ENCODE data around the gene TAX1BP1.
"Not testable (repeated sequence)": the region's sequence is repeated elsewhere in the genome, so short reads cannot be mapped to it uniquely, and the experiment has no call there.

Gene TAX1BP1

GRCh38 chr7:27842851-27843250 is 102.9 kb downstream of the TAX1BP1 start:
- H3K9me3 ChIP-seq (ENCODE audit: control insufficient read depth, insufficient read depth, low read length): no peaks in the 10 kb centered on the region
- H3K36me3 ChIP-seq (ENCODE audit: control insufficient read depth, insufficient read depth, low read length): peaks cover 10% of the 10 kb centered on the region; the same call in 1 of the 2 replicates
- peaks cover 18% of the 10 kb centered on the region for H3K4me1 ChIP-seq (ENCODE audit: control insufficient read depth, insufficient read depth, low read length)
- no peaks in the 10 kb centered on the region for H3K27me3 ChIP-seq (ENCODE audit: control insufficient read depth, insufficient read depth, low read length)
- no peak overlapping the region for H3K9ac ChIP-seq (ENCODE audit: low read depth, low read length)
- H3K27ac ChIP-seq (ENCODE audit: low read depth, low read length): no peak overlapping the region
- no peak overlapping the region for H3K4me3 ChIP-seq (ENCODE audit: low read depth, low read length)

- no peak overlapping the region for H3K4me3 ChIP-seq (ENCODE audit: low read depth, low read length)
- peaks cover 10% of the 10 kb centered on the region; the same call in 1 of the 2 replicates for H3K36me3 ChIP-seq (ENCODE audit: control insufficient read depth, insufficient read depth, low read length)
- H3K27me3 ChIP-seq (ENCODE audit: control insufficient read depth, insufficient read depth, low read length): no peaks in the 10 kb centered on the region
- no peak overlapping the region for H3K27ac ChIP-seq (ENCODE audit: low read depth, low read length)
- H3K9me3 ChIP-seq (ENCODE audit: control insufficient read depth, insufficient read depth, low read length): no peaks in the 10 kb centered on the region
- no peak overlapping the region for H3K9ac ChIP-seq (ENCODE audit: low read depth, low read length)
- H3K4me1 ChIP-seq (ENCODE audit: control insufficient read depth, insufficient read depth, low read length): peaks cover 18% of the 10 kb centered on the region
Observed at GRCh38 chr7:27843584-27844305, 103.8 kb downstream of the TAX1BP1 start.

GRCh38 chr7:27846388-27846787 is 106.4 kb downstream of the TAX1BP1 start:
- Histone ChIP-seq H3K27me3 (ENCODE audit: control insufficient read depth, insufficient read depth, low read length) (no peaks in the 10 kb centered on the region), H3K9ac (ENCODE audit: low read depth, low read length) (no peak overlapping the region), H3K4me1 (ENCODE audit: control insufficient read depth, insufficient read depth, low read length) (peaks cover 18% of the 10 kb centered on the region), H3K27ac (ENCODE audit: low read depth, low read length) (no peak overlapping the region), H3K36me3 (ENCODE audit: control insufficient read depth, insufficient read depth, low read length) (no peaks in the 10 kb centered on the region), H3K9me3 (ENCODE audit: control insufficient read depth, insufficient read depth, low read length) (no peaks in the 10 kb centered on the region), H3K4me3 (ENCODE audit: low read depth, low read length) (no peak overlapping the region)

- Histone ChIP-seq H3K9me3 (ENCODE audit: control insufficient read depth, insufficient read depth, low read length) (no peaks in the 10 kb centered on the region), H3K4me3 (ENCODE audit: low read depth, low read length) (no peak overlapping the region), H3K27me3 (ENCODE audit: control insufficient read depth, insufficient read depth, low read length) (no peaks in the 10 kb centered on the region), H3K4me1 (ENCODE audit: control insufficient read depth, insufficient read depth, low read length) (no peaks in the 10 kb centered on the region), H3K9ac (ENCODE audit: low read depth, low read length) (no peak overlapping the region), H3K36me3 (ENCODE audit: control insufficient read depth, insufficient read depth, low read length) (no peaks in the 10 kb centered on the region), H3K27ac (ENCODE audit: low read depth, low read length) (no peak overlapping the region)
Observed at GRCh38 chr7:27850531-27850930, 110.6 kb downstream of the TAX1BP1 start.

DNA sequence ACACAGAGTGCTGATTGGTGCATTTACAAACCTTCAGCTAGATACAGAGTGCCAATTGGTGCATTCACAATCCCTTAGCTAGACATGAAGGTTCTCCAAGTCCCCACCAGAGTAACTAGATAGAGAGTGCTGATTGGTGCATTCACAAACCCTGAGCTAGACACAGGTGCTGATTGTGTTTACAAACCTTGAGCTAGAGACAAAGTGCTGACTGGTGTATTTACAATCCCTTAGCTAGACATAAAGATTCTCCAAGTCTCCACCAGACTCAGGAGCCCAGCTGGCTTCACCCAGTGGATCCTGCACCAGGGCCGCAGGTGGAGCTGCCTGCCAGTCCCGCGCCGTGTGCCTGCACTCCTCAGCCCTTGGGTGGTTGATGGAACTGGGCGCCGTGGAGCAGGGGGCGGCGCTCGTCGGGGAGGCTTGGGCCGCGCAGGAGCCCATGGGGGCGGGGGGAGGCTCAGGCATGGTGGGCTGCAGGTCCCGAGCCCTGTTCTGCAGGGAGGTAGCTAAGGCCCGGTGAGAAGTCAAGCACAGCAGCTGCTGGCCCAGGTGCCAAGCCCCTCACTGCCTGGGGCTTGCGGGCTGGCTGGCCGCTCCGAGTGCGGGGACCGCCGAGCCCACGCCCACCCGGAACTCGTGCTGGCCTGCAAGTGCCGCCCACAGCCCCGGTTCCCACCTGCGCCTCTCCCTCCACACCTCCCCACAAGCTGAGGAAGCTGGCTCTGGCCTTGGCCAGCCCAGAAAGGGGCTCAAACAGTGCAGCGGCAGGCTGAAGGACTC is 116.9 kb downstream of the TAX1BP1 start:
- H3K4me3 ChIP-seq (ENCODE audit: low read depth, low read length); H3K9ac ChIP-seq (ENCODE audit: low read depth, low read length): not testable (repeated sequence)

DNA sequence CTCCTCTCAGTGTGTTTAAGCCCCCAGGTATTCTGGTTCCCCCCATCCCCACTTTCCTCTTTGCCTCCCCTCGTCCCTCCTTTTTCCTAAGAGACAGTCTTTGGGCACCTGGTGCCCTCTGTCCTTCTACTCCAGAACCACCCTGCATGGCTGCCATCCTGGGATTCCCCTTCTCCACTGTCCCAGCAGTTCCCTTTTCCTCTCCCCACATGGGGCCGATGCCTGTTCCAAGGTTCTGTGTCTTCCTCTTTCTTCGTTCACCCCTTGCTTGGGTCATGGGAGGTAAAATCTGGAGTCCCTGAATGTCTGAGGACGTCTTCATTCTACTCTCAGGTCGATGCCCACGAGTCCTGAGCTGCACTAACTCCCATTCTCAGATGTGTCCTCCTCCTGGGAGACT is 120.8 kb downstream of the TAX1BP1 start:
- Histone ChIP-seq H3K36me3 (ENCODE audit: control insufficient read depth, insufficient read depth, low read length) (no peaks in the 10 kb centered on the region), H3K9ac (ENCODE audit: low read depth, low read length) (no peak overlapping the region), H3K9me3 (ENCODE audit: control insufficient read depth, insufficient read depth, low read length) (no peaks in the 10 kb centered on the region), H3K27me3 (ENCODE audit: control insufficient read depth, insufficient read depth, low read length) (no peaks in the 10 kb centered on the region), H3K4me3 (ENCODE audit: low read depth, low read length) (no peak overlapping the region), H3K4me1 (ENCODE audit: control insufficient read depth, insufficient read depth, low read length) (no peaks in the 10 kb centered on the region), H3K27ac (ENCODE audit: low read depth, low read length) (no peak overlapping the region)

More for the DNA sequence above, 116.9 kb downstream of the TAX1BP1 start:
- not testable (repeated sequence) for H3K9me3 ChIP-seq (ENCODE audit: control insufficient read depth, insufficient read depth, low read length); H3K27ac ChIP-seq (ENCODE audit: low read depth, low read length); H3K36me3 ChIP-seq (ENCODE audit: control insufficient read depth, insufficient read depth, low read length); H3K27me3 ChIP-seq (ENCODE audit: control insufficient read depth, insufficient read depth, low read length); H3K4me1 ChIP-seq (ENCODE audit: control insufficient read depth, insufficient read depth, low read length)

DNA sequence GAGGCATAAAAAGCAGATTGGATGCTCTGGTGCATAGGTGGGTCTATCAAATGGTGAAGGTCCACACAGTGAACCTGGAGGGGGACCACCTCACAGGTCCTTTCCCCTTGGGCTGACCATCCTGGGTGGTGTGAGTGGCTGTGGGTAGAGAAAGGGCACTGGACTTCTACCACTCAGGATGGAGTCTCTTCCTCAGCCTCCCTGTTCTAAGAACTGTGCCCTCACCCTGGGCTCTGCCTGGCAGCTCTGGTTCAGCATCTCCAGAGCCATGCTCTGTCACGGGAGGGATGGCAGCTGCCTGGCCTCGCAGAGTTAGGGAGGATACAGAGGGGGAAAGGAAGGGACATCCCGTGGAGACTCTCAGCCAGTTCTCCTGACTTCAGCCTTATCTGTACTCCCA is 121.8 kb downstream of the TAX1BP1 start:
- Histone ChIP-seq H3K4me1 (ENCODE audit: control insufficient read depth, insufficient read depth, low read length) (no peaks in the 10 kb centered on the region), H3K27me3 (ENCODE audit: control insufficient read depth, insufficient read depth, low read length) (no peaks in the 10 kb centered on the region), H3K9me3 (ENCODE audit: control insufficient read depth, insufficient read depth, low read length) (no peaks in the 10 kb centered on the region), H3K4me3 (ENCODE audit: low read depth, low read length) (no peak overlapping the region), H3K9ac (ENCODE audit: low read depth, low read length) (no peak overlapping the region), H3K27ac (ENCODE audit: low read depth, low read length) (no peak overlapping the region), H3K36me3 (ENCODE audit: control insufficient read depth, insufficient read depth, low read length) (no peaks in the 10 kb centered on the region)

DNA sequence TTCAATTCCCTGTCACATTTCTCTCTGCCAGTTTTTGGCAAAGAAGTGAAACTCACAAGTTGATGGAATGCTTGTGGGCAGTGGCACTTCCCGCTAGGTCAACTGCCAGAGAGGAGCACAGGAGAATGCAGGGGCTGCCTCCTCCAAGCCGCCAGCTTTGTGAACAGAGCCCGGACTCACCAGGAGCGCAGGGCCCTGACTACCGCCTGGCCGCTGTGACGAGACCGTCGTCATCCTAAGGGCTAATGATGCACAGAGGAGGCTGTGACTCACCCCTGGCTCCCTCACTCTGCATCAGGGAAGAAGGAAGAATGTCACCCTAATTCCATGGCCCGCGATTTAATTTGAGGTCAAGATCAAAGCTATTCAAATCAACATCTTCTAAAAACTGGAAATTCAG is 123.9 kb downstream of the TAX1BP1 start:
- Histone ChIP-seq H3K36me3 (ENCODE audit: control insufficient read depth, insufficient read depth, low read length) (no peaks in the 10 kb centered on the region), H3K9me3 (ENCODE audit: control insufficient read depth, insufficient read depth, low read length) (no peaks in the 10 kb centered on the region), H3K9ac (ENCODE audit: low read depth, low read length) (no peak overlapping the region), H3K27ac (ENCODE audit: low read depth, low read length) (no peak overlapping the region), H3K27me3 (ENCODE audit: control insufficient read depth, insufficient read depth, low read length) (no peaks in the 10 kb centered on the region), H3K4me3 (ENCODE audit: low read depth, low read length) (no peak overlapping the region), H3K4me1 (ENCODE audit: control insufficient read depth, insufficient read depth, low read length) (peaks cover 4% of the 10 kb centered on the region; the same call in 1 of the 2 replicates)

- Histone ChIP-seq H3K36me3 (ENCODE audit: control insufficient read depth, insufficient read depth, low read length) (no peaks in the 10 kb centered on the region), H3K4me1 (ENCODE audit: control insufficient read depth, insufficient read depth, low read length) (peaks cover 12% of the 10 kb centered on the region), H3K27me3 (ENCODE audit: control insufficient read depth, insufficient read depth, low read length) (no peaks in the 10 kb centered on the region), H3K27ac (ENCODE audit: low read depth, low read length) (no peak overlapping the region), H3K9ac (ENCODE audit: low read depth, low read length) (no peak overlapping the region), H3K4me3 (ENCODE audit: low read depth, low read length) (no peak overlapping the region), H3K9me3 (ENCODE audit: control insufficient read depth, insufficient read depth, low read length) (no peaks in the 10 kb centered on the region)
Observed at GRCh38 chr7:27866256-27866655, 126.3 kb downstream of the TAX1BP1 start.

DNA sequence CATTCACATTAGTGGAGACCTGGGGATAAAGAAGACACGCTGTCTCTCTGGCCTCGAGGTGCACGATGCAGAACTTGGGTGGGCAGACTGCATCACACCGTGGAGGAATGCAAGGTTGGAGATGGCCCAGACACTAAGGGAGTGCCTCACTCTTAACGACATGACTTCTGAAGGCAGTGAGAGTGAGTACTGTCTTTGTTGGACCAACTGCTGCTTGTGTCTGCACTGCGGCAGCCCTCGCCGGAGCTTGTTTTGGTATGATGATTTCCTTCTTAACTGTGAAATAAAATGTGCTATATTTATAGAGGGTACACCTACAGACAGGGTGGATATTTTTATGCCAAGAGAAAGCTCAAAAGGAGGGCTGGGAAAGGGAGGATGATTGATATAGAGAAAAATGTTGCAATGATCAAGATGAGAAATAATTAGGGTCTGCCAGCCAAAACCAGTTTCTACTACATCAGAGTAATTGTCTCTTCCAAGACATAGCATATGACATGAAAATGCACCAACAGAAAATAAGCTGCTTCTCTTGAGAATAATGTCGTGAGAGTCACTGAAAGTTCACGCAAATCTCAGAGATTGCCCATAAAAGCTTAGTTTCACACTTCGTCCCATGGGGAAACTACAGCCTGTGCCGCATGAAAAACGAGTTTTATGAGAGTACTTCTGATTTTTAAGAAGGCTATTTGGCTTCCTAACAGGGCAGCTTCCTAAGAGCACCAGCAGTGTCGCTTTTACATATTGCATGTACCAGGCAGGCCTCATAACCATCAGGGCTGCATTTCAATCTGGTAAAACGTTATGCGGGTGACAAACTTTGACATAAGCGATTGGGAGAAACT is 127.1 kb downstream of the TAX1BP1 start:
- H3K9me3 ChIP-seq (ENCODE audit: control insufficient read depth, insufficient read depth, low read length): no peaks in the 10 kb centered on the region
- no peaks in the 10 kb centered on the region for H3K27me3 ChIP-seq (ENCODE audit: control insufficient read depth, insufficient read depth, low read length)
- no peak overlapping the region for H3K4me3 ChIP-seq (ENCODE audit: low read depth, low read length)
- H3K36me3 ChIP-seq (ENCODE audit: control insufficient read depth, insufficient read depth, low read length): no peaks in the 10 kb centered on the region
- peaks cover 12% of the 10 kb centered on the region for H3K4me1 ChIP-seq (ENCODE audit: control insufficient read depth, insufficient read depth, low read length)
- no peak overlapping the region for H3K9ac ChIP-seq (ENCODE audit: low read depth, low read length)
- H3K27ac ChIP-seq (ENCODE audit: low read depth, low read length): no peak overlapping the region

Data from HUES48 (cell line).